GM12874 (cell line): ENCODE results near the gene C20orf141.

Experiments
- TF ChIP-seq, protein P1 (sequence below): IDR thresholded peaks from 2 replicates; pipeline ENCODE4 v1.5.1; 2011; ENCODE audit warnings: low read depth, mild to moderate bottlenecking, control low read depth, low read length, moderate library complexity; ENCODE audit not compliant: insufficient read depth

C20orf141 gene

DNA sequence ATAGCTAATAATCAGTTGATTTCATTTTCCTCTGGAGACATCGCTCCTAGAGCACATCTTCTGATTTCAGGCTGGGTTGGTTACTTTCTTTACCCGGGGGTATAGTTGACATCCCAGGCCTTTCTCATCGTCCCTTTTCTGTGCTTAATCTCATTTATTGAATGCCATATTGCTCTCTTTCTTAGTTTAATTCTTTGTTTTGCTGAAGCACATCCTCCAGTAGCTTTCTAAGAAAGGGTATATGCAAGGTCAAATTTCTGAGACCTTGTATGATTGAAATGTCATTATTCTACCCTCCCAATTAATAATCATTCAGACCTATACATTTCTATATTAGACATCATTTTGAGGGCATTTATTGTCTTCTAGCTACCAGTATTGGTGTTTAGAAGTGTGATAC, 2.6 kb upstream of the C20orf141 start:
- TF ChIP-seq, protein P1, sequence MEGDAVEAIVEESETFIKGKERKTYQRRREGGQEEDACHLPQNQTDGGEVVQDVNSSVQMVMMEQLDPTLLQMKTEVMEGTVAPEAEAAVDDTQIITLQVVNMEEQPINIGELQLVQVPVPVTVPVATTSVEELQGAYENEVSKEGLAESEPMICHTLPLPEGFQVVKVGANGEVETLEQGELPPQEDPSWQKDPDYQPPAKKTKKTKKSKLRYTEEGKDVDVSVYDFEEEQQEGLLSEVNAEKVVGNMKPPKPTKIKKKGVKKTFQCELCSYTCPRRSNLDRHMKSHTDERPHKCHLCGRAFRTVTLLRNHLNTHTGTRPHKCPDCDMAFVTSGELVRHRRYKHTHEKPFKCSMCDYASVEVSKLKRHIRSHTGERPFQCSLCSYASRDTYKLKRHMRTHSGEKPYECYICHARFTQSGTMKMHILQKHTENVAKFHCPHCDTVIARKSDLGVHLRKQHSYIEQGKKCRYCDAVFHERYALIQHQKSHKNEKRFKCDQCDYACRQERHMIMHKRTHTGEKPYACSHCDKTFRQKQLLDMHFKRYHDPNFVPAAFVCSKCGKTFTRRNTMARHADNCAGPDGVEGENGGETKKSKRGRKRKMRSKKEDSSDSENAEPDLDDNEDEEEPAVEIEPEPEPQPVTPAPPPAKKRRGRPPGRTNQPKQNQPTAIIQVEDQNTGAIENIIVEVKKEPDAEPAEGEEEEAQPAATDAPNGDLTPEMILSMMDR = no peak

- TF ChIP-seq, protein P1 = no peak
These were observed 711 bp upstream of the C20orf141 start for GRCh38 chr20:2814076-2814475.

DNA sequence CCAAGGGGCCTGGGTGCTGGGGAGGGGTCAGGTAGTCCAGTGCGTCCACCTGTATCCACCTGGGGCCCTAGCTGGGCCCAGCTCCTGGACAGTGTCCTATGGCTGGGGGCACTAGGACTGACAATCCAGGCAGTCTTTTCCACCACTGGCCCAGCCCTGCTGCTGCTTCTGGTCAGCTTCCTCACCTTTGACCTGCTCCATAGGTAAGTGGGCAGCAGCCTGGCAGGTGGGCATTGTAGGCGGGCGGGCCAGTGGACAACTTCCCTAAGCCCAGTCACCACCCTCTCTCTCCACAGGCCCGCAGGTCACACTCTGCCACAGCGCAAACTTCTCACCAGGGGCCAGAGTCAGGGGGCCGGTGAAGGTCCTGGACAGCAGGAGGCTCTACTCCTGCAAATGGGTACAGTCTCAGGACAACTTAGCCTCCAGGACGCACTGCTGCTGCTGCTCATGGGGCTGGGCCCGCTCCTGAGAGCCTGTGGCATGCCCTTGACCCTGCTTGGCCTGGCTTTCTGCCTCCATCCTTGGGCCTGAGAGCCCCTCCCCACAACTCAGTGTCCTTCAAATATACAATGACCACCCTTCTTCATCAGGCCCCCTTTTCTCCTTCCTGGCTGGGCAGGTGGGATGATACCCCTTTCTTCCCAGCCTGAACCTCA, 584 bp downstream of the C20orf141 start:
- TF ChIP-seq, protein P1 = no peak

GRCh38 chr20:2816030-2816582, 1.3 kb downstream of the C20orf141 start, which contains the start of gene TMEM239:
TSS of gene TMEM239 (plus strand) at chr20:2816364. CDS start at chr20:2816555, 191 bp downstream.
- TF ChIP-seq, protein P1 = no peak

DNA sequence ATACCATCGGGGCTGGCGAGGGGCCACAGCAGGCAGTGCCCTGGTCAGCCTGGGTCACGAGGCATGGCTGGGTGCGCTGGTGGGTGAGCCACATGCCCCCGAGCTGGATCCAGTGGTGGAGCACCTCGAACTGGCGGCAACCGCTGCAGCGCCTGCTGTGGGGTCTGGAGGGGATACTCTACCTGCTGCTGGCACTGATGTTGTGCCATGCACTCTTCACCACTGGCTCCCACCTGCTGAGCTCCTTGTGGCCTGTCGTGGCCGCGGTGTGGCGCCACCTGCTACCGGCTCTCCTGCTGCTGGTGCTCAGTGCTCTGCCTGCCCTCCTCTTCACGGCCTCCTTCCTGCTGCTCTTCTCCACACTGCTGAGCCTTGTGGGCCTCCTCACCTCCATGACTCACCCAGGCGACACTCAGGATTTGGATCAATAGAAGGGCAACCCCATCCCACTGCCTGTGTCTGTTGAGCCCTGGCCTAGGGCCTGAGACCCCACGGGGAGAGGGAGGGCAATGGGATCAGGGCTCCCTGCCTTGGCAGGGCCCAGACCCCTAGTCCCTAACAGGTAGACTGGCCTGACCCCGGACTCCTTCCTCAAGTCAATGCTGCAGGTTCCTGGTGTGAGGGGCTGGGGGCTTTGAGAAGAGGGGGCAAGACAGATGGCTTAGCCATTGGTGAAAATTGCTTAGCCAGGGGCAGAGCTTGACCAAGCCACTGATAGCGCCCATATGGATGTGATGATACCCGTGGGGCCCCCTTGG, 2.0 kb downstream of the C20orf141 start:
- TF ChIP-seq, protein P1 = no peak

DNA sequence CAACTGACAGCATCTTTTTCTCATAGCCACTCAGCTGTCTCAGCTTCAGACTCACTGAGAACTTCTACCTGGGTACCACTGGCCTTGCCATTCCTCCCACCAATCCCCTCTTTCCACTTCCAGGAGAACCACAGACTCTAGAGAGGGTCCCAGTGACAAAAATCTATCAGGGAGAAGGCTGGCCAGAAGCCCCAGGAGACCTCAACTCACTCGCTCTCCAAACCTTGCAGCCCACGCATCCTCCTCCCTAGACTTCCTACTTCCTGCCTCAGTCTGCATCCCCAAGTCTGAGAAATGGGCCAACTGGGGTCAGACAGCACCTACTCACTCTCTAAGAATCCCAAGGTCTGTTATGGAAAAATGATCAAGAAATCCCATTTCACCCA, 2.5 kb downstream of the C20orf141 start:
- TF ChIP-seq, protein P1 = no peak

DNA sequence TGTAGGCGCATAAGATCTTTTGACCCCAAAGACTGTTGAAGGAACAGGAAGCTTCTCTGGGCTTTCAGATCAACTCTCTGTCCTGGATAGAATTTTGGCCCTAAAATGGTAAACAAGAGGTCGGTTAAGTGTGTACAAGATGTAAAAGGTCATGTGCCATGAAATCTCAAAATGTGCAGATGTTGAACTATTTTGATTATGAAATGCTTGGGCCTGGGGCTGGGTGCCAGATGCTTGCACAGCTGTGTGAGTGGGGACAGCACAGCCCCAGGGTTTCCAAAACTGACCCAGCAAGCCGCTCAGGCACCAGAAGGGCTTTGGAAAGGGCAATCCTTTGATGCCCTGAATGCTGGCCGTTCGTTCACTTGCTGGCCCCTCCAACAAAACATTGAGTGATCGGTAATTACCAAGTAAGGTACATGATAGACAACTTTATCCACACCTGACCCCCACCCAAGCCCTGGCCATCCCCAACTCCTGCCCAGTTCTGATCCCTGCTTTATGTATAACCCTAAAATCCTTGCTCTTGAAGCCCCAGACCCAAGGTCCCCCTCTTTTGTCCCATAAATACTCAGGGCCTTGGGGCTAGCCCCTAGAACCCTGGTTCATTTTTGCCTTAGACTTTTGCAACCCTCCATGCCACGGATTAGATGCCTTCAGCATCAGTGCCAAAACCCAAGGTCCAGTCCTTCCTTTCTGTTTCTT, 3.3 kb downstream of the C20orf141 start:
- TF ChIP-seq, protein P1 = no peak
